Smooth muscle cell (in vitro differentiated cells): ENCODE results near the gene B9D1. TPM values are rescaled to one million over a fixed set of nuclear protein-coding genes. Genes with fewer than 3 reads are reported as not detected.

Experiments used
- DNase-seq: peaks from one replicate; lab custom pipeline; 2025; ENCODE audit not compliant: unreplicated experiment; lab: John Stamatoyannopoulos, UW
- H2AFZ ChIP-seq: fragments of 200-600 bp; sonication (generic); 2 replicates; pipeline ENCODE4 v1.6.0; 2016; ENCODE audit warnings: antibody characterized with exemption, low read depth, mild to moderate bottlenecking
- H3F3A ChIP-seq: fragments of 200-600 bp; sonication (generic); 2 replicates; pipeline ENCODE4 v1.6.0; 2017; ENCODE audit warnings: antibody characterized with exemption, low read depth
- H3K27ac ChIP-seq: fragments of 200-600 bp; sonication (generic); 2 replicates; pipeline ENCODE4 v1.5.1; 2016; ENCODE audit warnings: low read depth, mild to moderate bottlenecking
- H3K27me3 ChIP-seq: fragments of 200-600 bp; sonication (generic); 2 replicates; pipeline ENCODE4 v1.6.1; 2016; ENCODE audit warnings: low read depth, mild to moderate bottlenecking
- H3K36me3 ChIP-seq: fragments of 200-600 bp; sonication (generic); 2 replicates; pipeline ENCODE4 v1.5.1; 2016; ENCODE audit warnings: low read depth
- H3K4me1 ChIP-seq: fragments of 200-600 bp; sonication (generic); 2 replicates; pipeline ENCODE4 v1.5.1; 2016; ENCODE audit warnings: low read depth
- H3K4me2 ChIP-seq: fragments of 200-600 bp; sonication (generic); 2 replicates; pipeline ENCODE4 v1.6.0; 2016; ENCODE audit warnings: mild to moderate bottlenecking
- H3K4me3 ChIP-seq: fragments of 200-600 bp; sonication (generic); 2 replicates; pipeline ENCODE4 v1.5.1; 2016; ENCODE audit warnings: mild to moderate bottlenecking
- H3K79me2 ChIP-seq: fragments of 200-600 bp; sonication (generic); 2 replicates; pipeline ENCODE4 v1.6.0; 2016; ENCODE audit warnings: low read depth, mild to moderate bottlenecking
- H3K9ac ChIP-seq: fragments of 200-600 bp; sonication (generic); 2 replicates; pipeline ENCODE4 v1.6.0; 2016; ENCODE audit warnings: low read depth
- H3K9me3 ChIP-seq: fragments of 200-600 bp; sonication (generic); replicated peaks from 2 replicates; pipeline ENCODE4 v1.5.1; 2016; ENCODE audit warnings: low read depth
- H4K20me1 ChIP-seq: fragments of 200-600 bp; sonication (generic); 2 replicates; pipeline ENCODE4 v1.6.0; 2016; ENCODE audit warnings: low read depth
- CTCF ChIP-seq: fragments of 200-600 bp; sonication (generic); IDR thresholded peaks from 2 replicates; pipeline ENCODE4 v1.5.1; 2017; ENCODE audit warnings: borderline replicate concordance, mild to moderate bottlenecking, antibody characterized with exemption; ENCODE audit not compliant: insufficient read depth, poor library complexity, severe bottlenecking
- WGBS: methylation state at CpG from one replicate; pipeline ENCODE4 v1.1.7; 2016; ENCODE audit warnings: low lambda C conversion rate; 5-methylcytosine and 5-hydroxymethylcytosine counted together
- polyA plus RNA-seq: library from polyadenylated mRNA; unstranded; fragments of >200 nt; fragmentation: Nextera tagmentation; extraction: Ambion mirVana; gene quantifications from 2 replicates; pipeline ENCODE4 v1.2.1, GENCODE V29; 2016
- total RNA-seq: library from RNA; depleted of rRNA; stranded (reverse); fragments of >200 nt; gene quantifications from 2 replicates; pipeline ENCODE4 v1.2.3, GENCODE V29; 2014

Gene B9D1
- total and polyA plus RNA-seq, 2 experiments from 2014 or later = 21.9 to 45.5 TPM

- WGBS = 64% methylated on average over 7 of the region's 7 CpGs
- Histone ChIP-seq H3K79me2 (no peaks in the 10 kb centered on the region), H3K27ac (no peak overlapping the region), H2AFZ (no peak overlapping the region), H3K4me2 (no peak overlapping the region), H3K4me3 (no peak overlapping the region), H3K9me3 (no peaks in the 10 kb centered on the region), H4K20me1 (no peaks in the 10 kb centered on the region), H3F3A (peaks cover 34% of the 10 kb centered on the region), H3K27me3 (no peaks in the 10 kb centered on the region), H3K9ac (no peak overlapping the region), H3K36me3 (no peaks in the 10 kb centered on the region), H3K4me1 (peaks cover 34% of the 10 kb centered on the region)
- DNase-seq = no peak
- TF ChIP-seq CTCF = no peak
Observed at GRCh38 chr17:19391432-19391831, 28.9 kb upstream of the B9D1 start.

GRCh38 chr17:19390951-19391350, 28.4 kb upstream of the B9D1 start:
- H3F3A ChIP-seq = peaks cover 37% of the 10 kb centered on the region
- 85% methylated on average over 2 of the region's 2 CpGs for WGBS
- DNase-seq = no peak
- no peaks in the 10 kb centered on the region for H3K9me3 ChIP-seq
- H3K79me2 ChIP-seq = no peaks in the 10 kb centered on the region
- no peak overlapping the region for H3K27ac ChIP-seq
- no peak overlapping the region for H3K9ac ChIP-seq
- H4K20me1 ChIP-seq = no peaks in the 10 kb centered on the region
- H3K27me3 ChIP-seq = no peaks in the 10 kb centered on the region
- H2AFZ ChIP-seq = no peak overlapping the region
- H3K4me2 ChIP-seq = no peak overlapping the region
- no peak for TF ChIP-seq CTCF
- peaks cover 34% of the 10 kb centered on the region for H3K4me1 ChIP-seq
- no peak overlapping the region for H3K4me3 ChIP-seq
- H3K36me3 ChIP-seq = no peaks in the 10 kb centered on the region

GRCh38 chr17:19388791-19389785, 26.6 kb upstream of the B9D1 start:
- no peak overlapping the region for H3K4me2 ChIP-seq
- no peak overlapping the region for H2AFZ ChIP-seq
- no peaks in the 10 kb centered on the region for H3K36me3 ChIP-seq
- H4K20me1 ChIP-seq = peaks cover 11% of the 10 kb centered on the region
- no peaks in the 10 kb centered on the region for H3K79me2 ChIP-seq
- no peaks in the 10 kb centered on the region for H3K9me3 ChIP-seq
- H3K27ac ChIP-seq = peak overlapping the region; percentile 91
- H3K27me3 ChIP-seq = no peaks in the 10 kb centered on the region
- H3K4me1 ChIP-seq = peaks cover 37% of the 10 kb centered on the region
- peaks cover 43% of the 10 kb centered on the region for H3F3A ChIP-seq
- no peak for DNase-seq
- H3K9ac ChIP-seq = no peak overlapping the region
- no peak for TF ChIP-seq CTCF
- WGBS = 80% methylated on average over 5 of the region's 5 CpGs
- H3K4me3 ChIP-seq = no peak overlapping the region
